HL-60 (cell line): ENCODE measurements around the gene DOK7.

Experiments used
- DNase-seq, 2 experiments: peaks; one replicate each; pipeline ENCODE4 v3.0.0-alpha.2; 2010 to 2020; ENCODE audit warnings: low read depth in 1 of 2, low spot score in 1 of 2
- H3K27ac ChIP-seq: fragments of 250-450 bp; sonication (Bioruptor Pico); replicated peaks from 2 replicates; pipeline ENCODE4 v1.5.1; 2020; ENCODE audit warnings: mild to moderate bottlenecking, moderate library complexity
- H3K27me3 ChIP-seq: fragments of 250-450 bp; sonication (Bioruptor Pico); 2 replicates; pipeline ENCODE4 v1.5.1; 2021; ENCODE audit warnings: mild to moderate bottlenecking, moderate library complexity; ENCODE audit not compliant: insufficient read depth, poor library complexity, severe bottlenecking
- H3K4me3 ChIP-seq: replicated peaks from 2 replicates; pipeline ENCODE4 v1.5.1; 2011; ENCODE audit warnings: mild to moderate bottlenecking, control low read depth, low read length; ENCODE audit not compliant: insufficient read depth
- CTCF ChIP-seq: IDR thresholded peaks from one replicate; pipeline ENCODE4 v1.5.1; 2011; ENCODE audit warnings: low read length, control low read depth, inconsistent platforms; ENCODE audit not compliant: insufficient read depth
- GABPA ChIP-seq: IDR thresholded peaks from 2 replicates; pipeline ENCODE4 v1.6.1; 2012; ENCODE audit warnings: low read depth
- POLR2AphosphoS5 ChIP-seq: IDR thresholded peaks from 2 replicates; pipeline ENCODE4 v1.6.1; 2012; ENCODE audit warnings: low read depth
- SPI1 ChIP-seq: IDR thresholded peaks from 2 replicates; pipeline ENCODE4 v1.6.1; 2012; ENCODE audit warnings: low read depth, mild to moderate bottlenecking, borderline replicate concordance
- TF ChIP-seq, protein P1 (sequence below): IDR thresholded peaks from 2 replicates; pipeline ENCODE4 v1.6.1; 2012; ENCODE audit warnings: low read depth; ENCODE audit not compliant: insufficient replicate concordance

Gene DOK7

GRCh38 chr4:3514806-3515501 lies 51.8 kb downstream of the DOK7 start:
- no peak overlapping the region for H3K27ac ChIP-seq
- TF ChIP-seq POLR2AphosphoS5, result no peak
- no peak for TF ChIP-seq CTCF
- TF ChIP-seq, protein P1, sequence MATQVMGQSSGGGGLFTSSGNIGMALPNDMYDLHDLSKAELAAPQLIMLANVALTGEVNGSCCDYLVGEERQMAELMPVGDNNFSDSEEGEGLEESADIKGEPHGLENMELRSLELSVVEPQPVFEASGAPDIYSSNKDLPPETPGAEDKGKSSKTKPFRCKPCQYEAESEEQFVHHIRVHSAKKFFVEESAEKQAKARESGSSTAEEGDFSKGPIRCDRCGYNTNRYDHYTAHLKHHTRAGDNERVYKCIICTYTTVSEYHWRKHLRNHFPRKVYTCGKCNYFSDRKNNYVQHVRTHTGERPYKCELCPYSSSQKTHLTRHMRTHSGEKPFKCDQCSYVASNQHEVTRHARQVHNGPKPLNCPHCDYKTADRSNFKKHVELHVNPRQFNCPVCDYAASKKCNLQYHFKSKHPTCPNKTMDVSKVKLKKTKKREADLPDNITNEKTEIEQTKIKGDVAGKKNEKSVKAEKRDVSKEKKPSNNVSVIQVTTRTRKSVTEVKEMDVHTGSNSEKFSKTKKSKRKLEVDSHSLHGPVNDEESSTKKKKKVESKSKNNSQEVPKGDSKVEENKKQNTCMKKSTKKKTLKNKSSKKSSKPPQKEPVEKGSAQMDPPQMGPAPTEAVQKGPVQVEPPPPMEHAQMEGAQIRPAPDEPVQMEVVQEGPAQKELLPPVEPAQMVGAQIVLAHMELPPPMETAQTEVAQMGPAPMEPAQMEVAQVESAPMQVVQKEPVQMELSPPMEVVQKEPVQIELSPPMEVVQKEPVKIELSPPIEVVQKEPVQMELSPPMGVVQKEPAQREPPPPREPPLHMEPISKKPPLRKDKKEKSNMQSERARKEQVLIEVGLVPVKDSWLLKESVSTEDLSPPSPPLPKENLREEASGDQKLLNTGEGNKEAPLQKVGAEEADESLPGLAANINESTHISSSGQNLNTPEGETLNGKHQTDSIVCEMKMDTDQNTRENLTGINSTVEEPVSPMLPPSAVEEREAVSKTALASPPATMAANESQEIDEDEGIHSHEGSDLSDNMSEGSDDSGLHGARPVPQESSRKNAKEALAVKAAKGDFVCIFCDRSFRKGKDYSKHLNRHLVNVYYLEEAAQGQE, result no peak
- TF ChIP-seq SPI1, result no peak
- TF ChIP-seq GABPA, result no peak
- H3K4me3 ChIP-seq, result no peak overlapping the region
- DNase-seq, result no peak
- no peaks in the 10 kb centered on the region for H3K27me3 ChIP-seq

- no peak for DNase-seq
- no peak overlapping the region for H3K4me3 ChIP-seq
- H3K27me3 ChIP-seq, result no peaks in the 10 kb centered on the region
- TF ChIP-seq GABPA (no peak), POLR2AphosphoS5 (no peak), SPI1 (no peak), CTCF (no peak)
- TF ChIP-seq, protein P1, result no peak
- H3K27ac ChIP-seq, result no peak overlapping the region
Measured at GRCh38 chr4:3515646-3516045, 52.5 kb downstream of the DOK7 start.

- DNase-seq, result no peak
- no peaks in the 10 kb centered on the region for H3K27me3 ChIP-seq
- H3K4me3 ChIP-seq, result no peak overlapping the region
- no peak overlapping the region for H3K27ac ChIP-seq
- TF ChIP-seq GABPA (no peak), SPI1 (no peak), POLR2AphosphoS5 (no peak), CTCF (no peak)
- TF ChIP-seq, protein P1, result no peak
Measured at GRCh38 chr4:3516061-3516835, 53.1 kb downstream of the DOK7 start.
